ENCODE measurements around the gene ANKRD29. TPM values are rescaled to one million over a fixed set of nuclear protein-coding genes. Genes with fewer than 3 reads are reported as not detected.

ANKRD29 gene
- total and polyA plus RNA-seq, 2 of the 4 experiments (the other 2 are of a cell fraction), result 0.18 to 0.31 TPM

- POLR2A ChIA-PET (ENCODE audit: unreplicated experiment), result no interaction called here
- Histone ChIP-seq H3K14ac (replicated peaks; ENCODE audit: low read depth, low read length) (no peak overlapping the region), H4K20me1 (ENCODE audit: insufficient read depth, low read length) (peaks cover 30% of the 10 kb centered on the region; the same call in 1 of the 2 replicates), H3K36me3 (ENCODE audit: control insufficient read depth, insufficient read depth, low read length) (peaks cover 27% of the 10 kb centered on the region), H3K27ac (ENCODE audit: insufficient read depth, low read length) (no peak overlapping the region), H2AK5ac (ENCODE audit: low read depth, low read length) (no peak overlapping the region), H4K8ac (ENCODE audit: low read depth in 2 of 2, low read length in 2 of 2) (no peak overlapping the region), H3K27me3 (ENCODE audit: control insufficient read depth, insufficient read depth, low read length) (no peaks in the 10 kb centered on the region), H3K56ac (ENCODE audit: extremely low read depth, insufficient read depth, low read length) (no peak overlapping the region), H4K91ac (ENCODE audit: insufficient read depth, low read depth, low read length) (no peak overlapping the region), H2BK5ac (ENCODE audit: low read depth, low read length, poor library complexity, severe bottlenecking) (no peak overlapping the region), H3K18ac (ENCODE audit: low read depth, low read length) (no peak overlapping the region), H3K4me1 (ENCODE audit: control insufficient read depth, insufficient read depth, low read length) (peaks cover 2% of the 10 kb centered on the region; the same call in 1 of the 2 replicates), H3K9me3 (ENCODE audit: control insufficient read depth, insufficient read depth, low read length) (no peaks in the 10 kb centered on the region), H2BK20ac (ENCODE audit: low read depth, low read length) (no peak overlapping the region), H3K79me1 (ENCODE audit: low read depth in 1 of 2, low read length in 2 of 2) (peaks cover 23% of the 10 kb centered on the region in 2 experiments), H2AK9ac (replicated peaks; ENCODE audit: low read depth, low read length, poor library complexity) (no peak overlapping the region), H3K4me2 (ENCODE audit: low read depth, low read length) (no peak overlapping the region), H2AFZ (replicated peaks; ENCODE audit: low read length, poor library complexity) (no peak overlapping the region), H4K5ac (ENCODE audit: low read depth, low read length) (no peak overlapping the region), H3K4ac (ENCODE audit: low read depth, low read length) (no peak overlapping the region), H3K23ac (ENCODE audit: low read depth, low read length) (no peak overlapping the region), H3K9ac (ENCODE audit: low read depth, low read length) (no peak overlapping the region), H3K4me3 (ENCODE audit: insufficient read depth, low read depth, low read length) (no peak overlapping the region), H2BK15ac (ENCODE audit: low read depth, low read length) (no peak overlapping the region), H2BK120ac (ENCODE audit: low read depth, low read length) (no peak overlapping the region), H3K9me1 (ENCODE audit: insufficient read depth, low read length) (peaks cover 10% of the 10 kb centered on the region; the same call in 1 of the 2 replicates)
- dilution Hi-C loops (cut with HindIII; ENCODE audit: low sequenced_read_pairs, unreplicated experiment), result no loop called here
- ATAC-seq (ENCODE audit: low read depth) (no peak), DNase-seq (no peak)
- intact Hi-C loops (cut with micrococcal nuclease), result no loop called here
- WGBS, 2 experiments (ENCODE audit: extremely low coverage in 2 of 2, insufficient read length in 1 of 2), result no CpG with 5 or more reads among the region's 2 CpGs
- no TSS peak for BruUV-seq (replicated peaks)
- CTCF ChIA-PET, result no interaction called here
- in situ Hi-C loops (cut with MboI; ENCODE audit: low sequenced_read_pairs), result no loop called here
- no peak for TF ChIP-seq SMC3 (IDR thresholded peaks at IDR 0.05; ENCODE audit: low read depth, low read length)
- TF ChIP-seq ELK1 (IDR thresholded peaks at IDR 0.05; ENCODE audit: borderline replicate concordance, low read depth, low read length), result no peak
- no peak for TF ChIP-seq MXI1 (IDR thresholded peaks at IDR 0.05; ENCODE audit: borderline replicate concordance, low read depth, low read length)
- TF ChIP-seq CEBPB (IDR thresholded peaks at IDR 0.05; ENCODE audit: low read depth, low read length), result no peak
- TF ChIP-seq NFE2L2 (IDR thresholded peaks at IDR 0.05; ENCODE audit: low read depth, low read length), result no peak
- no peak for TF ChIP-seq MAZ (IDR thresholded peaks at IDR 0.05; ENCODE audit: borderline replicate concordance, low read depth, low read length)
- no peak for TF ChIP-seq POLR2A (IDR thresholded peaks at IDR 0.05; ENCODE audit: low read depth, low read length)
- no peak for TF ChIP-seq USF2 (IDR thresholded peaks at IDR 0.05; ENCODE audit: low read depth, low read length)
- TF ChIP-seq CTCF (conservative IDR thresholded peaks at IDR 0.05; ENCODE audit: low read depth, low read length), result no peak
Measured at GRCh38 chr18:23572012-23572411, 90.7 kb downstream of the ANKRD29 start.

Measured in IMR-90 (cell line).